Femur (tissue), 1 donor: Measurements from ENCODE around the gene PLA2G2C.

ENCODE experiments used
- DNase-seq: peaks from one replicate; pipeline ENCODE4 v3.0.0-alpha.2; 2017

Gene PLA2G2C

GRCh38 chr1:20183616-20184271 lies 2.6 kb downstream of the PLA2G2C start:
- DNase-seq, result no peak

- no peak for DNase-seq
These were observed 3.3 kb downstream of the PLA2G2C start for GRCh38 chr1:20183035-20183434.

- DNase-seq, result no peak
These were observed 3.9 kb downstream of the PLA2G2C start for GRCh38 chr1:20182415-20182814.

DNA sequence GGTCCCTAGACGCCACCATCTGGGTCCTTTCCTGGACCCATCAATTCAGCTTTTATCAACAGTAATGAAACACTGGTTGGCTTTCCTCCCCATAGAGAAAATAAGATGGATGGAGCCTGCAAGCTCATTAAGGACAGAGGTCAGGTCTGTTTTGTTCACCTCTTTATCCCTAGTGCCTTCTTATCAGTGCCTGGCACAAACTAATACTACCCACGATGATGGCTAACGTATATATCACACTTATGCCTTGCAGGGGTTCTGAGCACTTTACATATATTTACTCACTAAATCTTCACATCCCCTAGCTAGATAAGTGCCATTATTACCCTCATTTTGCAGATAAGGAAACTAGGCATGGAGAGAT lies 5.5 kb downstream of the PLA2G2C start:
- no peak for DNase-seq

- DNase-seq, result no peak
These were observed 6.0 kb downstream of the PLA2G2C start for GRCh38 chr1:20180129-20180843.

GRCh38 chr1:20179371-20180128 lies 6.8 kb downstream of the PLA2G2C start:
- DNase-seq, result no peak

GRCh38 chr1:20178634-20179370 lies 7.5 kb downstream of the PLA2G2C start:
- no peak for DNase-seq

- no peak for DNase-seq
These were observed 11.2 kb downstream of the PLA2G2C start for GRCh38 chr1:20174937-20175666.

DNA sequence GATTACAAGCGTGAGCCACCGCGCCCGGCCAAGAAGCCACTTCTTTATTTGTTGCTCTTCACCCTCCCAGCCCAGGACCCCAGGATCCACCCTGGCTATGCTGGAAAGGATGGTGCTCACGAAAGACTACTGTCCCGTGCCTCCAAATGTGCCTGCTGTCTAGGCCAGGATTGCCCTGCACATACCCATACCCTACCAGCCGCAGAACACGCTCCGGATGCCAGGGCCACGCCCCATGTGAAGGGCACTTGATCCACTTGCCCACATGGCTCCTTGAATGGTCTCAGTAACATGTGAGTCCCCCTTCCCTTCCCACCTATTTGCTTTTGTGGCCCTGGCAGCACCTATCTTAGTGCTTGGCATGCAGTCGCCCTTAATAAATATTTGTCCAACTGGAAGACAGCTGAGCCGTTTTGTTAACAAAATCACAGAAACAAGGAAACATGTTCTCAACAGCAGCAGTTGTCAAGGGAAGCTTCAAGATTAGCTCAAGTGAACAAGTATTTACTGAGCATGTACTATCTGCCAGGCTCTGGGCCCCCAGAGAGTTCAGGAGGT lies 14.2 kb downstream of the PLA2G2C start:
- DNase-seq, result no peak

GRCh38 chr1:20169932-20170331 lies 16.4 kb downstream of the PLA2G2C start:
- no peak for DNase-seq

DNA sequence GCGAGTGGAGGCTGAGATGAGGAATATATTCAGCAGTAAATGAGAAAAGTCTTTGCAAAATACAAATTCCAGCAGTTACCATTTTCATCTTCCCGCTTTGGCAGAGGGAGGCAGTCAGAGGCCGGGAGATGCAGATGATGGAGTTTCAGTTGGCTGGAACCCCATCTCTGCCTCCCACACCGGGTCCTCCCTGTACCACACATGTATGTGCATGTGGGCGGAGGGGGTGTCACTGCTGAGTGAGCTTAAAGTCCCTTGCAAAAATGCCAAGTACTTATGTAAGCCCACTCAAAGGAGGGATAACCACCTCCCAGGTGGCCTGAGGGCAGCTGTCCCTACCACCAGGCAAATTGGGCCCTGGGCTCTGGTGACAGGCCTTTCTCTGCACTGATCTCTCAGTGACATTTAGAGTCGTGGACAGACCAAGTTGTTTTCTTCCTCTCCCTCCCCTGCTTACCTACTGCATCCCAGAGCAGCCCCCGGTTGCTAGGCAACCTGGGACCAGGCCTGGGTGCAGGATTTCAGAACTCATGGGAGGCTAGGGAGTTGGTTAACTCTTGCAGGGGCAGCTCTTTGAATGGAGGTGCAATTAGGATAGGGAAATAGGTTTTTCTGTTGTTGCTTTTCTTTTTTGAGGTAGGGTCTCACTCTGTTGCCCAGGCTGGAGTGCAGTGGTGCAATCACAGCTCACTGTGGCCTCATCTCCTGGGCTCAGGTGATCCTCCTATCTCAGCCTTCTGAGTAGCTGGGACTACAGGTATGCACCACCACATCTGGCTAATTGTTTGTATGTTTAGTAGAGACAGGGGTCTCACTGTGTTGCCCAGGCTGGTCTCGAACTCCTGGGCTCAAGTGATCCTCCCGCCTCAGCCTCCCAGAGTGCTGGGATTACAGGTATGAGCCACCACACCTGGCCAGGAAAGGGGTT lies 17.5 kb downstream of the PLA2G2C start:
- DNase-seq, result no peak

- no peak for DNase-seq
These were observed 19.2 kb downstream of the PLA2G2C start for GRCh38 chr1:20167126-20167525.

DNA sequence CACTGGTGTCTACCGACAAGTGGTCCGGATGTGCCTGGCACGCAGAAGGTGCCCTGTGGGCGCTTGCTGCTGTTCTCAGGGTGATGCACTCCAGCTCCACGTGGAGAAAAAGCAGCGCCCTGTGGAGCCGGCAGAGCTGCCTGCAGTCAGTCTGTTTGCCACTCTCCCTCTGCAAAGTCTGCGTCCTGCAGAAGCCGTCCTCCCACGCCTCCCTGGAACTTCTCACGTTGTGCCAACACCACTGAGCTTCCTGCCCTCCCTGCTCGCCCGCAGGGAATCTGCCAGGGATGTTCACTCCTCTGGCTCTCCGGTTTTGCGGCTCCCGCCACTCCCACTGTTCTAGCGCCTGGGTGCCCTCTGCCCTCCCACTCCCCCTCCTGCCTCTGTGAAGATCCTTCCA lies 20.3 kb downstream of the PLA2G2C start:
- DNase-seq, result no peak

GRCh38 chr1:20165522-20165951 lies 20.8 kb downstream of the PLA2G2C start:
- DNase-seq, result no peak

GRCh38 chr1:20164694-20165202 lies 21.6 kb downstream of the PLA2G2C start:
- DNase-seq, result peak; percentile 47

DNA sequence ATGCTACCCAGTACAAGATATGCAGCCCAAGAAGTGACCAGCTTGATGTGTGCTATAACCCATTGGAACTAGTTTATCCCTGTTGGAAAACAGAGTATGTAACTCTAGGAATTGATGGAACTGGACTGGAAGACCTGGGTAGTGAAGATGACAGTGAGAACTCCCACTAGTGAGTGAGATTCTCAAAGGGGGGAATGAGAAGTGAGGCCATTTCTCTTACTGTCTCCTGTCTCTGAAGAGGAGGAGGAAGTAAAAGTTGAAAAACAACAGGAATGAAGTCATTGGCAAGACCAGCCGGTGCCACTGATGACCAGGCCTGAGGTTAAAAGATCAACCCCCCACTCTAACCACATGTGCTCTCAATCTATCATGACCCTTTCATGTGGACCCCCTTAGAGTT lies 26.3 kb downstream of the PLA2G2C start:
- no peak for DNase-seq

DNA sequence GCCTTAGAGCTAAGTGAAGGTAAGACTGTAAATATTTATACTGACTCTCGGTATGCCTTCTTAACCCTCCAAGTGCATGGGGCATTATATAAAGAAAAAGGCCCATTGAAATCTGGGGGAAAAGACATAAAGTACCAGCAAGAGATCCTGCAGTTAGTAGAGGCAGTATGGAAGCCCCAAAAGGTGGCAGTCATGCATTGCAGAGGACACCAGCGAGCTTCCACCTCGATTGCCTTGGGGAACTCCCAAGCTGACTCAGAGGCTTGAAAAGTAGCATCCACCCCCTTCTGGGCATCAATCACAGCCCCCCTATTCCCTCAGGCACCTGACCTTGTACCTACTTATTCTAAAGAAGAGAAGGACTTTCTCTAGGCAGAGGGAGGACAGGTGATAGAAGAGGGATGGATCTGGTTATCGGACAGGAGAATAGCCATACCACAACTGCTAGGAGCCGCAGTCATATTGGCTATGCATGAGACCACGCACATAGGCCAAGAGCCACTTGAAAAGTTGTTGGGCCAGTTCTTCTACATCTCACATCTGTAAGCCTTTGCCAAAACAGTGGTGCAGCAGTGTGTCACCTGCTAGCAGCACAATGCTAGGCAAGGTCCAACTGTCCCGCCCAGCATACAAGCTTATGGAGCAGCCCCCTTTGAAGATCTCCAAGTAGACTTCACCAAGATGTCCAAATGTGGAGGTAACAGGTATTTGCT lies 27.8 kb downstream of the PLA2G2C start:
- DNase-seq, result no peak

DNA sequence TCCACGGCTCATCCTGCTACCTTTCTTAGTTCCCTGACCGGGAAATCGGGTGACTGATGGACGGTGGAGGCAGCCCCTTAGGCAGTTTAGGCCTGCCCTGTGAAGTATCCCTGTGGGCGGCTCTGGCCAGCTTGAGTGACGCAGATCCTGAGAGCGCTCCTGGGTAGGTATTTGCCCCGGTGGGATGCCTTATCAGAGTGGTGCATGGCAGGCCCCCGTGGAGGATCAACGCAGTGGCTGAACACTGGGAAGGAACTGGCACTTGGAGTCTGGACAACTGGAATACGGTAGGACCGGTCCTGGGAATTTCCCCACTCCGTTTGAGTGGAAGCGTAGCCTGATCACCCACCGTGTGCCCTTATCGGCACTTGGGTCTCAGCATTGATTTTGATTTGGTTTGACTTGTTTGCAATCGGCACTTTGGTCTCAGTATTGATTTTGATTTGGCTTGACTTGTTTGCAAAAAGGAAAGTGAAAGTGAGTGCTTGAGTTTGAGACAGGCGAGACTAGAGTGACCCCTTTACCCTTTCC lies 32.0 kb downstream of the PLA2G2C start:
- DNase-seq, result no peak

DNA sequence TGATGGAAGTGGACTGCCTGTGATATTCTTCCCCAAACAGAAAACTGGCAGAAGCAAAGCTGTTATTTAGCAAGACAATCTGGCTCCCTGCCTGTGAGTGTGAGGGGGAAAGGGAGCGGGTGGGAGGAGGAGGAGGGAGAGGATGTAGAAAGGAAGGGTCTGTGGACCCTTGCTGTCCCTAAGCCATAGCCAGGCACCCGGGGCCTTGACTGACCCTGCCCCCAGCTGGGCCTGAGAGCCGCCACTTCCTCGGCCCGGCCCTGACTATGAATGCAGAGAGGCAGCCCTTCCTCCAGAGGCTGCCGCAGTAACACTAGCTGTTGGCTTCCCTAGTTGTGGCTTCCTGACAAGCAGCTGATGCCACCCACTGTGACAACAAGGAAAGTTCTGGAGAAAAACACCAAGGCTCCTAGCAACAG lies 33.3 kb downstream of the PLA2G2C start:
- peak; percentile 43 for DNase-seq

- DNase-seq, result no peak
These were observed 33.8 kb downstream of the PLA2G2C start for GRCh38 chr1:20152599-20152930.
